ENCODE data around the gene CD300E.

The CD300E gene

GRCh38 chr17:74599448-74599939 is 24.0 kb downstream of the CD300E start:
- H3K4me3 ChIP-seq (ENCODE audit: low read depth, low read length), result no peak overlapping the region
- no peak for TF ChIP-seq CTCF (IDR thresholded peaks at IDR 0.05; ENCODE audit: low read depth, low read length)

- no peak for TF ChIP-seq CTCF (IDR thresholded peaks at IDR 0.05; ENCODE audit: low read depth, low read length)
Measured at GRCh38 chr17:74599023-74599399, 24.5 kb downstream of the CD300E start.

GRCh38 chr17:74598346-74599022 is 25.1 kb downstream of the CD300E start:
- no peak for TF ChIP-seq CTCF (IDR thresholded peaks at IDR 0.05; ENCODE audit: low read depth, low read length)

More at GRCh38 chr17:74599023-74599399, 24.5 kb downstream of the CD300E start:
- H3K4me3 ChIP-seq (ENCODE audit: low read depth, low read length), result no peak overlapping the region

GRCh38 chr17:74597069-74597790 is 26.3 kb downstream of the CD300E start:
- H3K4me3 ChIP-seq (ENCODE audit: low read depth, low read length), result no peak overlapping the region
- no peak for TF ChIP-seq CTCF (IDR thresholded peaks at IDR 0.05; ENCODE audit: low read depth, low read length)

More at GRCh38 chr17:74598346-74599022, 25.1 kb downstream of the CD300E start:
- no peak overlapping the region for H3K4me3 ChIP-seq (ENCODE audit: low read depth, low read length)

- no peak for TF ChIP-seq CTCF (IDR thresholded peaks at IDR 0.05; ENCODE audit: low read depth, low read length)
- no peak overlapping the region for H3K4me3 ChIP-seq (ENCODE audit: low read depth, low read length)
Measured at GRCh38 chr17:74595037-74595750, 28.3 kb downstream of the CD300E start.

GRCh38 chr17:74592087-74592990 is 31.2 kb downstream of the CD300E start, which contains the start of gene CD300LD:
TSS of gene CD300LD (minus strand) at chr17:74592283. CDS start at chr17:74592202, 81 bp downstream.
- no peak for TF ChIP-seq CTCF (IDR thresholded peaks at IDR 0.05; ENCODE audit: low read depth, low read length)
- no peak within 1 kb of the TSS for H3K4me3 ChIP-seq (ENCODE audit: low read depth, low read length)
